Measurements from ENCODE around the gene RNF213.

Gene RNF213

DNA sequence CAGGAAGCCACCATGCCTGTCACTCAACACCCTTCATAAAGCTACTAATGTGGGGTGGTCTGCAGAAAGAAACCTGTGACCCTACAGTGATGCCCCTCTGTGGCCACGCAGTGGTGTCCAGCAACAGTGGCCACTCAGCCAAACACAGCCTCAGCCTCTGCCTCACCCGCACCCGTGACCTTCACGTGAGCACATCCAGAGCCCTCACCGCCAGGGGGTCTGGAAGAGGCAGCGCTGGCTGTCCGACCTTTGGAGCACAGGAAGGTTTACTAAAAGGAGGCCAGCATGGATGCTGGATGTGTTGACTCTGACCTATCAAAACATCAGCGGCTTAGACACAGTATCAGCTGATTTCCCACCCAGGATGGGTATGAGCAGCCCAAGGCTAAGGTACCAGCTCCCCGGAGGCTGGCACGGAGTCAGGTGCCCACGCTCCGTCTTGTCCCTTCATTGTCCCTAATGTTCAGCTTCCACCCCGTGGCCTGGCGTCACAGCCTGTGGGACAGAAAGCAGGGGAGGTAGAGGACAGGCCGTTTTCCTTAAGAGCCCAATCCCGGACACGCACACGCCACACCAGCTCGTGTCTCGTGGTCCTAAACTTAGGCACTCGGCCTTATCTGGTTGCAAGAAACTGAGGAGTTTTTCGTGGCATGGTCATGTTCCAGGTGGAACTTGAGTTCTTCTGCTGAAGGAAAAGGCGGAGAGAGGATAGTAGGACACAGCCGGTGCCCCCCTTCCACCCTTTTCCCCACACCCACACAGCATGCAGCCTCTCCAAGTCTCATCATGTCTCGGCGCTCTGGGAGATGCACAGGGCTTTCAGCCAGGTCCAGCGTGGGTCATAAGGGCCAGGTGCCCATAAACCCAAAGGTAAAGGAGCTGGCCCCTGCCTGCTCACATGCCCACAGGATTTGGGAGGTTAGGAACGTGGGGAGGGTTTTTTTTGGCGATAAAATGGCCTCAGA is 104.6 kb downstream of the RNF213 start:
- no peak for DNase-seq (ENCODE audit: low read depth in 2 of 2)

DNA sequence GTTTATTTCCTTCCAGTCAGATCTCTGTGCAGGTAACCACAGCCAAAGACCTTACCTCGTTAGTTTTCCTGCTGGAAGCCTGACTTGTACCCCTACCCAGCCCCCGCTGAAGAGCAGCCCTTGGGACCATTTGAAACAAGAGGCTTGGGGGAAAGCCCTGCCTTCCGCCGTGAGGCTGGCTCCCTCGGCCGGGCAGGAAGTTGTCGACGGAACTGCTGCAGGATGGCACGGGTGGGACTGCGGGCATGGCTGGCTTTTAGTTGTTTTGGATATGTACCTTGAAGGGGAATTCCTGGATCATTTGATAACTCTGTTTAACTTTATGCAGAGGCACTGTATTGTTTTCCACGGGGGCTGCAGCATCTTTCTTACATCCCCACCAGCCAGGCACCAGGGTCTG is 105.3 kb downstream of the RNF213 start:
- no peak for DNase-seq (ENCODE audit: low read depth in 2 of 2)

DNA sequence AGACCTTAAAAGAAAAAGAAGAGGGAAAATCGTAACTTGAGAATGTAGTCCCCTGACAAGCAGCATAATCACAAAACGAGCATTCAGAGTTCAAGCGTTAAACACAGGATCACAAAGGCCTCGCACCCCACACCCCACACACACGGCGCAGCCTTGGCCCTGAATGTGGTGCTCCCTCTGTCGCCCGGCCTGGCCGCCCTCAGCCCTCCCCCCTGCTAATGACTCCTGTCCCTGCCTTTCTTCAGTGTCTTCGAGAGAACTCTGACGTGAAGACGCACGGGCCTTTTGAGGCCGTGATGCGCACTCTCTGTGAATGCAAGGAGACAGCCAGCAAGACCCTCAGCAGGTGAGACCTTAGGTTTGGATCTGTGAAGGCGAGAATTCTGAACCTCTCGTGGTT is 106.9 kb downstream of the RNF213 start:
- no peak for DNase-seq (ENCODE audit: low read depth in 2 of 2)

DNA sequence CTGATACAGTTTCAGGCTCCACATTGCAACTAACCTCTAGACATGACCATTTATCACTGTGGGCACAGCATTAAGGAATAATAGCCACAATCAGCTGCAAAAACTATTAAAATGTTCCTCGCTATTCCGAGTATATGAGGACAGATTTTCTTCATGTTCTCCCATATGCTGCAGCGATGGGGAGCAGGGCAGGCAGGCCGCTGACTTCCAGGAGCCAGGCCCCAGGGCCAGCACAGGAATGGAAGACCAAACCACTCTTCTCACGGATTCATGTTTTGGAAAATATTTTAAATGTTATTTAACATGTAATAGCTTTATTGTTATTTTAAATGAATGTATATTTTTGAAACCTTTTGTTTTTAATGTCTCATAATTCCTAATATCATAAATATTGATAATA is 110.5 kb downstream of the RNF213 start:
- DNase-seq (ENCODE audit: low read depth in 2 of 2), result no peak

DNA sequence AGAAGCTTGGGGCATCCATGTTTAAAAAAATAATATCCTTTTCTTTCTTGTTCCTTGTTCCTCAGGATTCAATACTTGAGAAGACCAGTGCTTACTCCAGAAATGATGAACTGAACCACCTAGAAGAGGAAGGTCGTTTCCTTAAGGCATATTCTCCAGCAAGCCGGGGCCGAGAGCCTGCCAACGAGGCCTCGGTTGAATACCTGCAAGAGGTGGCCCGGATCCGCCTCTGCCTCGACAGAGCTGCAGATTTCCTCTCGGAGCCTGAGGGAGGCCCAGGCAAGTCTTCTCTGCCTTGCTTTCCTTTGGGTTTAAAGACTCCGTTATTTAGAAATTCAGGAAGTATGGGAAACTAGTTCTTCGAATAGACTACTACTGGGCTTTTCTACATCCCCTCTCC is 111.8 kb downstream of the RNF213 start:
- no peak for DNase-seq (ENCODE audit: low read depth in 2 of 2)

DNA sequence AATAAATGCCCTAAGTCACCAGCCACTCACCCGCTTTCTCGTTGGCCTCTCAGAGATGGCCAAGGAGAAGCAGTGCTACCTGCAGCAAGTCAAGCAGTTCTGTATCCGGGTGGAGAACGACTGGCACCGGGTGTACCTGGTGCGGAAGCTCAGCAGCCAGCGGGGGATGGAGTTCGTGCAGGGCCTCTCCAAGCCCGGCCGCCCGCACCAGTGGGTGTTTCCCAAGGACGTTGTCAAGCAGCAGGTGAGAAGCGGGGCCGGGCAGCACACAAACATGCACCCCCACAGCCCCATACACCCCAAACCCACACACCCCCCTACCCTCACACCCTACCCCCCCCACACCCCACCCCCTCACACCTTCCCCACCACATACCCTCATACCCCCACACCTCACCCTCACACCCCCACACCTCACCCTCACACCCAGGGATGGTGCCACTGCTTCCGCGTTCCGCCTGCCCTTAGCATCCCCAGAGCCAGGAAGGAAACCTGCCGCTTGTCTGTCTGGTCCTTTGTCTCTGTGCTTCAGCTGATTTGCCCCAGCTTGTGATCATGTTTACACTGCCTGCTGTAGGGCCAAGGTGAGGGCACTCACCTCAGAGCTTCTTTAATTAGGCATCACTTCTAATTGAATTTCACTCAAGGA is 112.4 kb downstream of the RNF213 start:
- DNase-seq (ENCODE audit: low read depth in 2 of 2), result no peak

DNA sequence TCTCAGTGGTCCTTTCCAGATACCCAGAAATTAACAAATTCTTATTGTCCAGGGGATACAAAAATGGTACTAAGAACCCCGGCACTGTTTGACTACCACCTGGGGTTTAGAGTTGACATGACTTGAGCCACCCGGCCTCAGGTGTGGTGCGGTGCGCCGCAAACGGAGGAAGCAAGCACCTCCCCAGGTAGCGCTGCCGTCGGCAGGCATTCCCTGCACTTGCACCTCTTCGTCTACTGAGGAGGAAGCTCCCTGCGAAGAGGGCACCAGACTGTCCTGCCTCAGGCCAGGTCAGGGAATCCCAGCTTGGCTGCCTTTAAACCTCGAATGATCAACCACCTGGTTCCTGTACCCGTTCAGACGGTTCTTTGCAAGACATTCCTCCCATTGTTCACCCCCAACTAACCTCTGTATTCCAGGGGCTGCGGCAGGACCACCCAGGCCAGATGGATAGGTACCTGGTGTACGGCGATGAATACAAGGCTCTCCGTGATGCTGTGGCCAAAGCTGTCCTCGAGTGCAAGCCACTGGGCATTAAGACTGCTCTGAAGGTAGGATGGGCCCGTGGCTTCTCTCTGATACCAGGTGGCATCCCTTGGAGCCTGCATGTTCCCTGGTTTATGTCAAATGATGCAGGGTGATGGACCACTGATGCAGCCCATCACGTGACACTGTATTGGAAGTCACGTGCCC is 113.5 kb downstream of the RNF213 start:
- no peak for DNase-seq (ENCODE audit: low read depth in 2 of 2)

DNA sequence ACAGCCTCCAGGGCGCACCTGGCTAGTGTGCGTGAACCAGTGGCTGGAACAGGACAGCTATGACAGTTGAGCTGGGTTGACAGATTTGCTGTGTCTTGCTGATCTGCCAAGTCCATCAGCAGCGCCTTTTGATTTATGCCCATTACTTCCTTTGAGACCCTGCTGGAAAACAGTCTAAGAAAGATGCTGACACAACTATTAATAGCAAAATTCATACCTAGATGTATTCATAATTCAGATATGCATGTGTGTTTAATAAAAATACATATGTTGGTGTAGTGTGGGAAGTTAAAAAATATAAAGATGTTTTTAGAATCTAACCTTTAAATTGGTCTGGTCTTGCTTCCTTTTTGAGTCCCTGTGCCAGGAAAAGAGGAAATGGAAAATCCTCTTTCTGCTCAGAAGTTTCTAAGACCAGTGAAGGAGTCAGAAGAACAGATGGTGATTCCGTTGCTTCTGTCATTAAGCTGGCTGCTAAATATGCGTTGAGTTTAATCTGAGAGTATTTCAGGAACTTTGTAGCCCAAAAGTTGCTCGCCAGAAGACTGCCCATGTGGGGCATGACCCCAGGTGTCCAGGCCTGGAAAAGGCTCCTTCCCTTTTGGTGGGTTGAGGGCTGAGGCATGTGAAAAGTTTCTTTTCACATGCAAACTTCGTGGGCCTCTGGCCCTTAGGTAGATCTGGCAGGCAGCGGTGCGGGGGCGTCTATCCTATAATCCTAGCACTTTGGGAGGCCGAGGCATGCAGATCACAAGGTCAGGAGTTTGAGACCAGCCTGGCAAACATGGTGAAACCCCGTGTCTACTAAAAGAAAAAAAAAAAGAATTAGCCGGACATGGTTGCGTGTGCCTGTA is 114.3 kb downstream of the RNF213 start:
- no peak for DNase-seq (ENCODE audit: low read depth in 2 of 2)

DNA sequence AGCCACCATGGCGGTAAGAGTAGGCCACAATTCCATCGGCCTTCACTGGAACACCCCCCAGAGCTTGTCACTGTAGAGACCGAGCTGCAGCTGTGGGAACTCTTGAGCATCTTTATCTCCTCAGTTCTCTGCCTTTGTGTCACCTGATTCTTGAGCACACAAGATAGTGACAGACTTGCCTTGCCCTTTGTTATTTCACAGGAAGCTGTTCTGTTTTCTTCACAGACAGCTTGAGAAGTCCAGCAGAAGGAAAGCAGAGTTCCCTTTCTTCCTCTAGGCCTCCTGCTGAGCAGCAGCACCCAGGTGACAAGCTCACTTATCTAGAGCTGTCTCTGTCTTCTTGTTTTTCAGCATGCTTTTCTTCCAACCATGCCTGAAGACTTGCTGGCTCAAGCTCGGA is 115.9 kb downstream of the RNF213 start:
- no peak for DNase-seq (ENCODE audit: low read depth in 2 of 2)

DNA sequence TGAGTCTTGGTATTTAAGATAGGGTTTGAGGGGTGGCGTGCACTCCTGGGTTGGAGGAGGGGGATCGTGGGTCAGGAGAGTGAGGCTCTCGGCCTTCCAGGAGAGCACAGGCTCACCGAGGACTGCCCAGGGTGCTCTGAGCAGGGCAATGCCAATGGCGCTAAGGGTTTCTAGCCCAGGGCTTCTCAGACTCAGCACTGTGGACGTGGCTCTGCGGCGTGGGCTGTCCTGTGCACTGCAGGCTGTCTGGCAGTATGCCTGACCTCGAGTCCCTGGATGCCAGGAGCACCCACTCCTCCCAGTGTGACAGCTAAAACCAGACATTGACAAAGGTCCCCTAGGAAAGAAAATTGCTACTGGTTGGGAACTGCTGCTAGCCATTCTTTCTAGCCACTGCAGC is 117.1 kb downstream of the RNF213 start:
- no peak for DNase-seq (ENCODE audit: low read depth in 2 of 2)

DNA sequence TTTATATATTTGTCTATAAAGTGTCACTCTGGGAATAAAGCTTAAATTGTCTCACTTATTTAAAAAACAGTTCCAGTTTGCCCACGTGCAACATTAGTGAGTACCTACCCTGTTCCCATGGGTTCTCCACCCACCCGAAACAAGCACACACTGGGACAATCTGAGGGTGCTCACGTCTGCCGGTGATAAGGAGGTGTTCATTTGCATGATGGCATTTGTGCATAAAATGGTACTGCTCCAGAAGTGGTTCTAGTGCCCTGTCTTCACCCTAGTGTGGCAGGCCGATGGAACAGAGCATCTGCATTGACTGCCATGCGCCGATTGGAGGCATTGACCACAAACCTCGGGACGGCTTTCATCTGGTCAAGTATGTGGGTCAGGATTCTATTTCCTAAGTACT is 118.7 kb downstream of the RNF213 start:
- DNase-seq (ENCODE audit: low read depth in 2 of 2), result no peak

DNA sequence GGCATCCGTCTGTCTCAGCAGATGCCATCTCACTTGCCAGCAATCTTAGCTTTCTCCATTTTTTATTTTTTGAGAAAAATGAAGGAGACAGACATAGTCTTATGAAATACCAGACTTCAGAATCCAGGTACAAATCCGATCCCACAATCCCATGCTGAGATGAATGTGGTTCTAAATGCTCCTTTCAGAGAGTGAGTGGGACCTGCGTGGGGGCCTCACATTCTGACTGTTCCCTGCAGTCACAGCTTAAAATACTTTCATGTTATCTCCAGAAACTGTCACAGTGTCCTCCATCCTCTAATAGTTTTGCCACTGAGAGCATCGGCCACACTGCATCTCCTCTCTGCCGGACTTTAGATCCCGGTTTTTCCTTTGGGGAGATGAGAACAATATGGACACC is 119.4 kb downstream of the RNF213 start:
- no peak for DNase-seq (ENCODE audit: low read depth in 2 of 2)

DNA sequence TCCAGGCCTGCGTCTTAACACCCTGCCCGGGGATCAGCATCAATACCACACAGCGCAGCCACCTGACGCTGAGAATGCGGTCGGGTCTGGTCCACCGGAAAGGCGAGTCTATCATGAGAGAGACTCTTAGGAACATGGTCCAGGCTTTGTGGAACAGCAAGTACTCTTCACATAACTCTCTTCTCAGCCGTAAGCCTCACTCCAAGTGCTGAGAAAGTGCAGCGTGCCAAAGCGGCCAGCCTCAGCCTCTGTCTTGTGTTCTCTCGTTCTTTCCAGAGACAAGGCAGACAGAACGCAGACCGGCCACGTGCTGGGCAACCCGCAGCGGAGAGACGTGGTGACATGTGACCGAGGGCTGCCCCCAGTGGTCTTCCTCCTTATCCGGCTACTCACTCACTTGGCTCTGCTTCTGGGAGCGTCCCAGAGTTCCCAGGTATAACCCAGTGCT is 119.9 kb downstream of the RNF213 start:
- no peak for DNase-seq (ENCODE audit: low read depth in 2 of 2)

DNA sequence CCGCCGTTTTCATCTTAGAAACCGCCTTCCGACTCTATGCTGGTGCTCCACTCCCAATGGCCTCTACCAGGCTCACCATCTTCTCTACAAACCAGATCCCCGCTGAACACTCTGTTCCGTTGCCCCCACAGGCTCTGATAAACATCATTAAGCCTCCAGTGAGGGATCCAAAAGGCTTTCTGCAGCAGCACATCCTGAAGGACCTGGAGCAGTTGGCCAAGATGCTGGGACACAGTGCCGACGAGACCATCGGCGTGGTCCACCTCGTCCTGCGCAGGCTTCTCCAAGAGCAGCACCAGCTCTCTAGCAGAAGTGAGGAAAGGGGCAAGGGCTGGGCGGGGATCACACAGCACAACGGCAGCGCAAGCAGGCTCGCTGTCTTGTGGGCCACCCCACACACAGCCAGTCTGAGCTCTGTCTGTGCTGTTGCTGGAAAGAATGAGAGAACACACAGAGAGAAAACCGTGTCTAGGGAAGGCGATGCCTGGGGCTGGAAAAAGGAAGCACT is 120.8 kb downstream of the RNF213 start:
- no peak for DNase-seq (ENCODE audit: low read depth in 2 of 2)

DNA sequence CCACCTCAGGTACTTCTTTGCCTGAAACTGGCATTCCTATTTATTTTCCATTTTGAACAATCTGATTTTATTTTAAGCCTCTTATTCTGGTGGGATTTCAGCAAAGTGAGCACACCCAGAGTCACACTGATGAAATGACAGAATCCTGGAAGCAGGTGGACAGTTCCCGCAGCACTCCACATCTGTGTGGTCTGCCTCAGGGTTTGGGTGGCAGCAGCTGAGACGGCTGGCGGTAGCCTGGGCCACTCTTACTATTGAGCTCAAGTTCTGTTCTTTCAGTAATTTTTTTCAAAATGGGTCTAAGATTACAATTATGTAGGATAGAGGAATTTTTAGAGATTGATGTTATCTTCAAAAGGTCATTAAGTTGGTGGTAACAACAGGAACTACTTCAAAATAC is 121.8 kb downstream of the RNF213 start:
- no peak for DNase-seq (ENCODE audit: low read depth in 2 of 2)

DNA sequence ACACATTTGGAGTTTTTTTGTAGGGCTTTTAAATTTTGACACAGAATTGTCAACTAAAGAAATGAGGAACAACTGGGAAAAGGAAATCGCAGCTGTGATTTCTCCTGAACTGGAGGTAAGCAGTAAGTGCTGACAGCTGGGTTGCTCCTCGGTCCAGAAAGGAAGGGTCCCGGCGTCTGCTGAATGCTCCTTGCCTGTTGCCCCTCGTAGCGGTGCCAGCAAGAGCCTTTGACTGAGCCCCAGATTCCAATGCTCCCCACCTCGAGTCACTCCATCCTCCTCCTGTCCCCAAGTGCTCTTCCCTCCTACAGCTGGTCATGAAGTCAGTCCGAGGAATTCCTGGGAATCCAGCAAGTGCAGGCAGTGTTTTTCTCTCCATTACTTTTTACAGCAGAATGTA is 122.3 kb downstream of the RNF213 start:
- no peak for DNase-seq (ENCODE audit: low read depth in 2 of 2)

DNA sequence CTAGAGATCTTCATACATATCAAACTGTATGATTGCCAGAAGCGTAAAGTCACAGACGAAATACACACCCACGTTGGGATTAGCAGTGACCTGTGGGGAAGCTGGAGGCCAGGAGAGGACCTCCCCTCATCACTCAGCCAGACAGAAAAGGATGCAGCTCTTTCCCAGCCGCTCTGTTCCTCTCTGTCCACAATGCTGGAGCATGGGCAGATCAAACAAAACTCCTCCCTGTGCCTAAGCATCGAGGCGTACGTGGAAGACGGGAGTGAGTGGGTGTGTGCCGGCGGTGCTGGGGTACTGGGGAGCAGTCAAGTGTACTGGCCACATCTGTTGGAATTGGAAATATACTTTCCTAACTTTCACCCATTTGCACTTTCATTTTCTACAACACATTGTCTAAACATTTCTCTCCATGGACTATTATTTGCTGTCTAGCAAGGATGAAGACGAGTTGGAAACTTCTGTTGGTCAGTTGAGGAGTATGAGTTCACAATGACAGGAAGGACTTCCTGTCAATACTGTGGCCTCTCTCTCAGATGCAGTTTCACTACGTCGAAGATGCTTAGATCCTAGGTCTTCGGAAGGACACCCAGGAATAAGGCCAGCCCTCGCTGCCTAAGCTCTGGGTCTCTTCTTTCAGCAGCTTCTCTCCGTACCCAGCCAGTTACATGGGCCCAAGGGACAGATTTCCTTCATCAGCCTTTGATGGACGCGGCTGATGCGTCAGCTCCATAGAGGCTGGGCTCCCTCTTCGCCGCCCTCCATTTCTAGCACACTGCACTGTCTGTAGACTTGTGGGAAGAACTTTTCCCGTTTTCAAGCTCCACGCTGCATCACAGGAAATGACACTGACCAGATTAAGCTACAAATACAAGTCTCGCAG is 123.7 kb downstream of the RNF213 start:
- no peak for DNase-seq (ENCODE audit: low read depth in 2 of 2)

DNA sequence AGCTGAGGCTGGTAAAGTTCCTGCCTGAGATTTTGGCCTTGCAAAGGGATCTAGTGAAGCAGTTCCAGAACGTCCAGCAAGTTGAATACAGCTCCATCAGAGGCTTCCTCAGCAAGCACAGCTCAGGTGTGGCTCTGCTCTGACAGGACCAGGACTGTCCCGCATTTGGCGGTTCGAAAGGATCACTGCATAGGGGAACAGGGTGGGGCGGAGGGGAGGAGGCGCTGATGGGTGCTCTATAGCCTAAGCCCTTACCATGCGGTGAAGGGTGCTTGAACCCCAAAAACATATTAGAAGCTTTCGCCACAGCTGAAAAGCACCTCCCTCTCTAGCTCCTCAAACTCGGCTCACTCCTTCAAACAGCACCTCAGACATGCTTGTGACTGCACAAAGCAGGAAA is 124.4 kb downstream of the RNF213 start:
- no peak for DNase-seq (ENCODE audit: low read depth in 2 of 2)

DNA sequence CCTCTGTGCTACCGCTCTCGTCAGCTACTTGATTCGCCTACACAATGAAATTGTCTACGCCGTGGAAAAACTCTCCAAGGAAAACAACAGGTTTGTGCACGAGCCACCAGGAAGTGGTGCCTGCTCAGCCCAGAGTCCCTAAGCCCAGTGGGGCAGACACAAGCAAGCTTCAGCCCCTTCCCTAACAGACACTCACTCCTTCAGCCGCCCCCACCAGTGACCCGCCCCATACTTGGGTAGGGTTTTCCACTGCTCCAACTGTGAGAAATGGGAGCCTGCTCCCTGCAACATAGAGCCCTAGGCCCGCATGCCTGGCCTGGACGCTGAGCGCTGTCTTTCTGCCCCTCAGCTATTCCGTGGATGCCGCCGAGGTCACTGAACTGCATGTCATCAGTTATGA is 125.7 kb downstream of the RNF213 start:
- DNase-seq (ENCODE audit: low read depth in 2 of 2), result no peak

DNA sequence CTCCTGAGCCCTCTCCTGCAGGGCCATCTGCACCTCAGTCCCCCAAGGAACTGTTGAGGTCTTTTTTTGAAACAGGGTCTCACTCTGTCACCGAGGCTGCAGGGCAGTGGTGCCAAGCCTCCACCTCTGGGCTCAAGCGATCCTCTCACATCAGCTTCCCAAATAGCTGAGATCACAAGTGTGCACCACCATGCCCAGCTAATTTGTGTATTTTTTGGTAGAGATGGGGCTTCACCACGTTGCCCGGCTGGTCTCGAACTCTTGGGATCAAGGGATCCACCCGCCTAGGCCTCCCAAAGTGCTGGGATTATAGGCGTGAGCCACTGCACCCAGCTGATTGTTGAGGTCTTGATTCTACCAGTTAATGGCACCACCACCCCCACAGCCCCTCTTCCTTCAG is 126.4 kb downstream of the RNF213 start:
- DNase-seq (ENCODE audit: low read depth in 2 of 2), result no peak
